GM12873 (cell line): Measurements from ENCODE around the gene ASB3.

Source experiments
- TF ChIP-seq, protein P1 (sequence below): IDR thresholded peaks from 2 replicates; pipeline ENCODE4 v1.5.1; 2012; ENCODE audit warnings: low read depth, mild to moderate bottlenecking, moderate library complexity, low read length, control low read depth; ENCODE audit not compliant: insufficient read depth; ENCODE audit errors: missing control alignments

The ASB3 gene

DNA sequence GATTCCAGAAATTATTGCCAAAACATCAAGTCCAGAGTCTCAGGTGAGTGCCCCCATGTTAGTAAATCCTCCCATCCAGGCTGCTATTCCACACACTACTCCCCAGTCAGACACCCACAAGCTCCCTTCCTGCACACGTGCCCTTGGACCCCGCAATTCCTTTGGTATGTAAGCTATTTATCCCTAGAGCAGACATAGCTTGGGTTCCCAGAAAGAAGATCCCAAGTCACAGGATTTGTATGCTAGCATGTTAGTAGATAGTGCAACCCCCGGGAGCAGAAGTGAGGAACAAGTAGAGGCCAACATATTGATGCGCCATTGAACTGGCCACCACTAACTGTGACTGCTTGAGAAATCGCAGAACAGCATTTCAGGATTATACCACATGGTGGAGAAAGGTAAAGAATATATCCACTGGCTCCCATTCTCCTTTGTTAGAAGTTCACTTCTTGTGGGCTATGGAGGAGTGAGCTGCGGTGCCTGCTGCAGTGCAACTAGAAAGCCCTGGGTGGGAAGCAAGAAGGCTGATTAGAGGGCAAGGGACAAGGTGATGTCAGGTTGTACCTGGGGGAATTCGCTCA is 156.6 kb downstream of the ASB3 start:
- TF ChIP-seq, protein P1, sequence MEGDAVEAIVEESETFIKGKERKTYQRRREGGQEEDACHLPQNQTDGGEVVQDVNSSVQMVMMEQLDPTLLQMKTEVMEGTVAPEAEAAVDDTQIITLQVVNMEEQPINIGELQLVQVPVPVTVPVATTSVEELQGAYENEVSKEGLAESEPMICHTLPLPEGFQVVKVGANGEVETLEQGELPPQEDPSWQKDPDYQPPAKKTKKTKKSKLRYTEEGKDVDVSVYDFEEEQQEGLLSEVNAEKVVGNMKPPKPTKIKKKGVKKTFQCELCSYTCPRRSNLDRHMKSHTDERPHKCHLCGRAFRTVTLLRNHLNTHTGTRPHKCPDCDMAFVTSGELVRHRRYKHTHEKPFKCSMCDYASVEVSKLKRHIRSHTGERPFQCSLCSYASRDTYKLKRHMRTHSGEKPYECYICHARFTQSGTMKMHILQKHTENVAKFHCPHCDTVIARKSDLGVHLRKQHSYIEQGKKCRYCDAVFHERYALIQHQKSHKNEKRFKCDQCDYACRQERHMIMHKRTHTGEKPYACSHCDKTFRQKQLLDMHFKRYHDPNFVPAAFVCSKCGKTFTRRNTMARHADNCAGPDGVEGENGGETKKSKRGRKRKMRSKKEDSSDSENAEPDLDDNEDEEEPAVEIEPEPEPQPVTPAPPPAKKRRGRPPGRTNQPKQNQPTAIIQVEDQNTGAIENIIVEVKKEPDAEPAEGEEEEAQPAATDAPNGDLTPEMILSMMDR = no peak

DNA sequence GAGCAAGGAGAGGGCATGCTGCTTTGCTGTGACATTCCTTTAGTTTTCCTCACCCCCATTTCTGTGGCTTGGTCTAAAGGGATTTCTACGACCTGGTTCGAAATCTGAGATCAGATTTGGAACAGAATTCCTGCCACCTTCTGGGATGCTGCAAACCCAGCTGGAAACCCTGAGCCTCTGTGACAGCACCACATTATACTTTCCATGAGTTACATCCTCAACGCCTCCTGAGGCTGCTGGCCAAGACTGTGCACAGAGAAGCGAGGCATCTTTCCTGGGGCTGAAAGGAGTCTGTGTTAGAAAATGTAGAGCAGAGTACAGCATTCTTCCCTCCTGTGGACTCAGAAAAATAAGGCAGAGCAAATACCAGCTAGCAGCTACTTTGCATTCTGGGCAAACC is 157.3 kb downstream of the ASB3 start:
- TF ChIP-seq, protein P1 = no peak

DNA sequence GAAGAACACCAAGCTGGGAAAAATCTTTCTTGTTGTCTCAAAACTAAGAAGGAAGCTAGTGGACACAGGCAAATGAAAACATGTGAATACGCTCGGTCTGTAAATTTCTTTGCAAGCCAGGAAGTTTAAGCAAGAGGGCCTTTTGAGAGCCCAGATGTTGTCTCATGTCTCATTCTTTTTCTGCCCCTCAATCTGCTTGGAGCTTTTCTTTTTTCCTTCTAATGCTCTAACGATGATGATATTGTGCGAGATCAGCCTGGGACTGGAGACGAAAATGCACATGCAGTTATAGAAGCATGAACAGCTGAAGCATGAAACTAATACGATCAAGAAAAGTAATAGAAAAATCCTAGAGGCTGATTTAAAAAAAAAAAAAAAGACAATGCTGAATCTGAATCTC is 157.8 kb downstream of the ASB3 start:
- TF ChIP-seq, protein P1 = no peak

GRCh38 chr2:53622141-53622540 is 164.6 kb downstream of the ASB3 start:
- TF ChIP-seq, protein P1 = no peak

- TF ChIP-seq, protein P1 = no peak
These were observed 165.8 kb downstream of the ASB3 start for GRCh38 chr2:53620981-53621380.
